HG03342 (cell line): ENCODE data around the gene BBS2.
"Not testable (repeated sequence)": the region's sequence is repeated elsewhere in the genome, so short reads cannot be mapped to it uniquely, and the experiment has no call there.

ENCODE experiments used
- ATAC-seq: cut with Tn5 transposase; IDR thresholded peaks from one replicate; pipeline ENCODE4 v1.9.1; 2021; ENCODE audit warnings: mild to moderate bottlenecking, moderate library complexity; ENCODE audit not compliant: unreplicated experiment

Gene BBS2

GRCh38 chr16:56525236-56525635 is 5.4 kb upstream of the BBS2 start:
- ATAC-seq: no peak

DNA sequence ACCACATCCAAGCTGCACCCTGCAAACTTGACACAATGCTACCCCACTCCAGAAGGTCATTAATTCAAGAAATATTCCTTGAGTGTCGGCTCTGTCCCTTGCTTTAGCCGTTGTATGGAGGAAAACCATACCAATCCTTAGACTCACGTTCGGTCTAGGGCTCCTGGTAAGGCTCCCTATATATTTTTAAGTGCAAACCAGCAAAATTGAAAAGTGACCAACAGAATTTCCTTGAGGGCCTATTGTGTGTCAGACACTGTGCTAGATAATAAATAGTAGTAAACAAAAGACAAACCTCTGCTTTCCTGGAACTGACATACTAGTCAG is 390 bp upstream of the BBS2 start:
- no peak for ATAC-seq

- no peak for ATAC-seq
Observed at GRCh38 chr16:56518425-56518824, 1.4 kb downstream of the BBS2 start.

DNA sequence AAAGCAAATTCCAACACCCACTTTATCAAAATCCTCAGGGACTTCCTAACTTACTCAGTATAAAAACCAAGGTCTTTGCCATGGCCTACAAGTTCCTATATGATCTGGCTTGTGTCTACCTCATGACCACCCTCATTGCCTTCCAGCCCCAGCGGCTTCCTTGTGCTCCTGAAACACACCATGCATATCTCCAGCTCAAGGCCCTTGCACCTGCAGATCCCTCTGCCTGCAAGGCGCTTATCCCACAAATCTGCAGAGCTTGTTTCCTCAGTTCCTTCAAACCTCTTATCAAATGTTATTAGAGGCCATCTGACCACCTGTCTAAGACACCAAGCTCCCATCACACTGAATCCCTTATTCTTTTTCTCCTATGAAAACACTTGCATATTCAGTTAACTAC is 2.6 kb downstream of the BBS2 start:
- no peak for ATAC-seq

DNA sequence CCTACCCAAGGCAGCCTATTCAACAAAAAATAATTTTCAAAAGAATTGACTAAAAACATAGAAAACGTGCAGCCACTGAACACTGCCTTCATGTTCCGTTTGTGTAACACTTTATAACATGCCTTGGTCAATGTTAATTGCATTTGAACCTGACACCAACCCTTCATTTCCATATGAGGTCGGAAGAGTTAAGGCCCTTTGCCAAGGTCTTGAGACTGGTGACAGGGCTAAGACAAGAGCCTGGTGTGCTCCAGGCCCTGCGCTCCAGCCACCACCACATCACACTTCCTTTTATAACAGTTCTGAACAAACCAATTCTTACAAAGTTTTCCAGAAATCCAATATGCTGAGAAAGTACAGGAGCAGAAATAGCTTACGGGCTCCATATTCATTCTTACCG is 4.2 kb downstream of the BBS2 start:
- ATAC-seq: no peak

GRCh38 chr16:56514845-56515244 is 5.0 kb downstream of the BBS2 start:
- no peak for ATAC-seq

DNA sequence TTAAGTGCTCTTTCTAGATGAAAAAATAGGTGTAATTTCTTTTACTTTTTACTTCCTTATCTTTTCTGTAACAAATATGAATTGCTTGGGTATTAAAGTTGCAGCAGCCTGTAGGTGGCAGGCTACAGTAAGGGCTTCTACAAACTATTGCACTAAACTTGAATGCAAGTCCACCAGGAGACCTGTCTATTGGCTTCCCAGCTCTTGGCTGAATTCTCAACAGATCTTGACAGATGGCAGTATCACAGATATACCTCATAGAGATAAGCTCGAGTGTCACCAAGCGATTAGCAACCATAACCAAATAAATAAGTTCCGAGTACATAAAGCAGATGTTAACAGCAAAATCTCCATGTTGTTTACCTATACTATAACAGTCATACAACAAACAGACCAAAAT is 5.9 kb downstream of the BBS2 start:
- ATAC-seq: no peak

GRCh38 chr16:56513091-56513490 is 6.7 kb downstream of the BBS2 start:
- ATAC-seq: no peak

- no peak for ATAC-seq
Observed at GRCh38 chr16:56512025-56512424, 7.8 kb downstream of the BBS2 start.

GRCh38 chr16:56510544-56510943 is 9.3 kb downstream of the BBS2 start:
- no peak for ATAC-seq

DNA sequence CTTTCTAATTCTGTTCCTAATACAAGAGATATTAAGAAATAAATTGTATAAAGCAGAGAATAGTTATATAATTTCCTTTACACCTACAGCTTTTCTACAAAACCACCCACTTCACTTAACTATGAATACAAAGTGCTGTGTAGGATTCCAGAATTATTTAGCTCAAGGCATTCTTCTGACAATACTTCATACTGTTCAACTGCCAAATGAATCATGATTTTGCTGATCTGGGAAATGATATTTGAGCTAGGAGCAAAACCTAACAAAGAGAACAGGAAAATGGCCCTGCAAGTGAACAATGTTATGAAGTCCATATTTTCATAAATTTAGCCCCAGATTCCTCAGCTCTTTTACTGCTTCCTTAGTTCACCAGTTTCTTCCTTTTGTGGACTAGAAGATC is 12.9 kb downstream of the BBS2 start:
- no peak for ATAC-seq

DNA sequence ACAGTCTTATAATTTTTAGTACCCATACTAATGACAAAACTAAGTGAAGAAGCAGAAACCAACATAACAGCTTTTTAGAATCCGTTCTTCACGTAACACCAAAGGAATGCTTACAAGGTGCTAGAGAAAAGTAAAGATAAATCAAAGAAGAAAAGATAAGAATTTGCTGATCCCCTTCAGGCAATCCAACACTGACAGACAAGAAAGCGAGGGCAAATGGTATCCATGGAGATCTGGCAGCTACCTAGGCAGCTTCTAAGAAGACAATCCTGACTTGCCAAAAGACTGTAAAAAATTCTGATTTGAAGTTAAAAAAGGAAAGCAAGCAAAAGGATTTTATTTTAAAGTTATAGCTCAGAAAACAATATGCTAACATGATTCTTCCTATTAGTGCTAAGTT is 14.6 kb downstream of the BBS2 start:
- ATAC-seq: no peak

GRCh38 chr16:56493815-56494214 is 26.0 kb downstream of the BBS2 start:
- no peak for ATAC-seq

- ATAC-seq: no peak
Observed at GRCh38 chr16:56493126-56493525, 26.7 kb downstream of the BBS2 start.

DNA sequence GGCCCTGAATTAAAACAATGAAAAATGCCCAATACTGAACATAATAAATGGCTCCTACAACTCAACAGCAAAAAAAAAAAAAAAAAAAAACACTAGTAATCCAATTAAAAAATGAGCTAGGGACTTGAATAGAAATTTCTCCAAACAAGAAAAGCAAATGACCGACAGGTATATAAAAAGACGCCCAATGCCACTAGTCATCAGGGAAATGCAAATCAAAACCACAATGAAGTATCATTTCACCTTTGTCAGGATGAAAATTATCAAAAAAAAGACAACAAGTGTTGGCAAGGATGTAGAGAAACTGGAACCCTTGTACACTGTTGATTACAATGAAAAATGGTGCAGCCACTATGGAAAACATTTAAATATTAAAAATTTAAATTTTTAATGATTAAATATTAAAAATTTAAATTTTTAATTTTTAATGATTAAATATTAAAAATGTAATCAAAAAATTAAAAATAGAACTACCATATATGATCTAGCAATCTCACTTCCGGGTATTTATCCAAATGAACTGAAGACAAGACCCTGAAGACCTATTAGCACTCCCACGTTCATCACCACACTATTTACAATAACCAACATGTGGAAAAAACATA is 28.1 kb downstream of the BBS2 start:
- ATAC-seq: no peak

- not testable (repeated sequence) for ATAC-seq
Observed at GRCh38 chr16:56488868-56489267, 31.0 kb downstream of the BBS2 start.

DNA sequence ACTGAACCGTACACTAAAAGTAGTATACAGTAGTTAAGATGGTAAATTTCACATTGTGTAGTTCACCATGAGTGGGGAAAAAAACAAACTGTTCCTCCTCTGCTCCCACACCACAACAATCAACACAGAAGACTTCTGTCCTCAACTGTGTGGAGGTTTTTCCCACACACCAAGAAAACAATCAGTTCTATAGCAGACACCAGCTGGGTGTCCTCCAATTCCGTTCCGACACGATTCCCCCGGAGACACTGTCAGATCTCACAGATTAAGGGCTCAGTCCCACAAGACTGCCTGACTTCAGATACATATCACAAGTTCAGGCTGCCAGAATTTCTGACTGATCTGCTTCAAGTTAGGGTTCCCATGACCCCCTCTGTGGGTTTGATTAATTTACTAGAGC is 31.8 kb downstream of the BBS2 start:
- ATAC-seq: no peak

DNA sequence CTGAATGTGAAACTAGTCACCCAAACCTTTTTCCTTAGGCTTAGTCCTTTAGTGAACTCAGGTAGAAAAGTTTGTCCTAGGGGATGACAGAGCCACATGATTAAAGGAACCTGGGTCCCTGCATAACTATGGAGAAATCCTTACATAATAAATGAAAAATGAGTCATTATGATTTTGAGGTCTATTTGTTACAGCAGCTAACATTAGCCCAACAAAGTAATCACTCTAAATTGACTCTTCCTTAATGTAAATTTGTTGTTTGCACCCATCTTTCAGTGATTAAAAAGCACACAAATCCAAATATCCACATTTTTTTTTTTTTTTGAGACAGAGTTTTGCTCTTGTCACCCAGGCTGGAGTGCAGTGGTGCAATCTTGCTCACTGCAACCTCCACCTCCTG is 36.4 kb downstream of the BBS2 start:
- no peak for ATAC-seq

GRCh38 chr16:56482683-56483236 is 37.1 kb downstream of the BBS2 start:
- ATAC-seq: no peak

DNA sequence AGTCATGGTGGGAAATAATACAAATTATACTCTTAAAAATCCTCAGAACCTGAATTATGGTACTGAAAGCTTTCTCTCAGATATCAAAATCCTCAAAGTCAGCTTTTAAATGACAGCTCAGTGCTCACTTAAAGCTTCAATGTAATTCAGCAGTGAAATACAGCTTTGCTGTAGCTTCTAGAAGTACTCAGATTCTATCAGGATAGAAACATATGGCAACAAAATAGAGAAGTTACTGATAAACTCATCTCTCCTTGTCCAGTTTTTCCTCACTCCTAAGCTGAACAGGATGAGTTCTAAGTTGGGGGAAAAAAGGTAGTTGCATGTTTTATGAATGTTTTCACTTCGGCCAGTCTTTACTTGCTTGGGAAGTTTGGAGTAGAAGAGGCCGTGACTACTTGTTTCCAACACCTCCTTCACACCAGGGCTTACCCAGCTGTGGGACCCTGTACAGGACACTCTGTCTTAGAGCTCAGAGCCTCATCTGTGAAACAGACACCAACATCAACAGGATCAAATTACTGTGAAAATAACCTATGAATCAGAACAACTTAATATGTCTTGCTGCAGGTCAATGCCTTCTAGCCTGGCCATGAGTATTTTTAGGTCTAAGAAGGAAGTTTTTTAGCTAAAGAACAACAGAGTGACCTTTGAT is 38.2 kb downstream of the BBS2 start:
- no peak for ATAC-seq

DNA sequence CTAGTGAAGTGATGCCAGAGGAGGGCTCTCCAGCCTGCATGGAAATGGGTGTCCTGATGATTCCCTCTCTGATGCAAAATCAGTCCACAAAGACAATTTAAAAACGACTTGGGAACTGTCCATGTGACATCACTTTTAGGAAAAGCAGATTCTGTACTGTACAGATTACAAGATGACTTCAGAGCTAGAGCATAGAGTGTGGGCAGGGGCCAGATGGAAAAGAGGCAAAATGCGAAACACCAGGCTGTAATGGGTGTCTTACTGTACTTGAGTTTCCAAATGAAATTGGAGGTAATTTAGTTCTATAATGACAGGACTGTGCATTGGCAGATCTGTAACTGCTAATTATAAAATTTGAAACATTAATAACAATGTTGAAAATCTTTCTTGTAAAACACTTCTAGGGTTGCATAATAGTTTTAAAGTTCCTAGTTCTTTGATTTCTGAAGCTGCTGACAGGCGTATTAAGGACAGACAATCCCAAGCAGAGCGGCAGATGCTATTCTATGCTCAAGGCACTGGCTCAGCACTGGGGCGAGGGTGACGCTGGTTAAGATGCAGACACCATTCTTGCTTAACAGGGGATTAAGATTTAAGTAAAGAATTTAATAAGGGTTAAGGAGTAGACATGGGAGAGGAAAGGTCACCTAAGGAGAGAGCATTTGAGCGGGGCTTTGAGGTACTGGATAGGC is 38.9 kb downstream of the BBS2 start:
- ATAC-seq: no peak

- no peak for ATAC-seq
Observed at GRCh38 chr16:56479469-56479868, 40.4 kb downstream of the BBS2 start.
